Stimulated activated CD8-positive, alpha-beta memory T cell treated with anti-CD3 and anti-CD28 coated beads, Interleukin-4, amount 100 ng/mL, for 4 hours (primary cell): Measurements from ENCODE around the gene CD37.

Source experiments
- DNase-seq, 2 donors: peaks; one replicate each; pipeline ENCODE4 v3.0.0-alpha.2; 2020; ENCODE audit warnings: low read depth in 2 of 2, low spot score in 1 of 2

The CD37 gene

GRCh38 chr19:49344505-49345423 is 9.6 kb downstream of the CD37 start:
- no peak for DNase-seq

GRCh38 chr19:49347191-49347590 is 12.0 kb downstream of the CD37 start:
- no peak for DNase-seq

- DNase-seq = no peak
Observed at GRCh38 chr19:49347835-49348234, 12.6 kb downstream of the CD37 start.

GRCh38 chr19:49348305-49349189 is 13.3 kb downstream of the CD37 start:
- DNase-seq = no peak

- DNase-seq = no peak
Observed at GRCh38 chr19:49349567-49349966, 14.4 kb downstream of the CD37 start.

GRCh38 chr19:49355909-49356353 is 20.7 kb downstream of the CD37 start:
- DNase-seq = no peak

- no peak for DNase-seq
Observed at GRCh38 chr19:49356382-49356781, 21.2 kb downstream of the CD37 start.

- DNase-seq = no peak
Observed at GRCh38 chr19:49357186-49357585, 22.0 kb downstream of the CD37 start.

- no peak for DNase-seq
Observed at GRCh38 chr19:49359851-49360820, 24.9 kb downstream of the CD37 start.

- no peak for DNase-seq
Observed at GRCh38 chr19:49361438-49362047, 26.3 kb downstream of the CD37 start.

GRCh38 chr19:49362048-49362928 is 27.1 kb downstream of the CD37 start, which contains the start of gene TEAD2:
TSS of gene TEAD2 (minus strand) at chr19:49362416. CDS start at chr19:49360075, 2,341 bp downstream.
- DNase-seq = no peak

- no peak for DNase-seq
Observed at GRCh38 chr19:49362929-49363267, 27.7 kb downstream of the CD37 start.

- DNase-seq = peak; percentile 23 to 28
Observed at GRCh38 chr19:49363268-49364082, 28.3 kb downstream of the CD37 start, which contains the start of gene DKKL1. TSS of gene DKKL1 (plus strand) at chr19:49363877. CDS start at chr19:49363999, 122 bp downstream.

- no peak for DNase-seq
Observed at GRCh38 chr19:49364083-49364737, 29.0 kb downstream of the CD37 start.

- DNase-seq = no peak
Observed at GRCh38 chr19:49366110-49366509, 30.9 kb downstream of the CD37 start.

- DNase-seq = no peak
Observed at GRCh38 chr19:49368711-49369358, 33.6 kb downstream of the CD37 start.

GRCh38 chr19:49371184-49371583 is 36.0 kb downstream of the CD37 start:
- no peak for DNase-seq
